Keratinocyte (primary cell): ENCODE measurements around the gene BAHCC1. TPM values are rescaled to one million over a fixed set of nuclear protein-coding genes. Genes with fewer than 3 reads are reported as not detected.

Experiments used
- DNase-seq: peaks from one replicate; pipeline ENCODE4 v3.0.0-alpha.2; 2011; ENCODE audit warnings: low read depth, missing footprints, low spot score
- FAIRE-seq: peaks from 2 replicates; lab custom pipeline; 2011; peaks lifted over from hg19 to GRCh38; lab: Jason Lieb, UNC
- H2AFZ ChIP-seq: 2 replicates; pipeline ENCODE4 v1.6.0; 2012; ENCODE audit warnings: low read length, control low read depth, inconsistent platforms; ENCODE audit not compliant: control insufficient read depth
- H3K27ac ChIP-seq: 2 replicates; pipeline ENCODE4 v1.5.1; 2011; ENCODE audit warnings: low read length; ENCODE audit not compliant: control insufficient read depth, insufficient read depth
- H3K27me3 ChIP-seq: 3 replicates; pipeline ENCODE4 v1.6.0; 2011; ENCODE audit warnings: low read length; ENCODE audit not compliant: control insufficient read depth, insufficient read depth; ENCODE audit errors: extremely low read depth
- H3K36me3 ChIP-seq, 2 experiments: 2 replicates in 1 of 2; 3 replicates in 1 of 2; pipeline ENCODE4 v1.5.1; 2011; ENCODE audit warnings: low read length in 2 of 2, mild to moderate bottlenecking in 1 of 2; ENCODE audit not compliant: control insufficient read depth in 2 of 2, insufficient read depth in 2 of 2; ENCODE audit errors: extremely low read depth in 1 of 2
- H3K4me1 ChIP-seq: 3 replicates; pipeline ENCODE4 v1.5.1; 2011; ENCODE audit warnings: low read length; ENCODE audit not compliant: control insufficient read depth, insufficient read depth; ENCODE audit errors: extremely low read depth
- H3K4me2 ChIP-seq: 3 replicates; pipeline ENCODE4 v1.6.0; 2011; ENCODE audit warnings: low read depth, low read length; ENCODE audit not compliant: control insufficient read depth, insufficient read depth; ENCODE audit errors: extremely low read depth
- H3K4me3 ChIP-seq, 3 experiments: fragments of 200-600 bp in 1 of 3; sonication (generic) in 1 of 3; 2 replicates in 2 of 3; 3 replicates in 1 of 3; pipeline ENCODE4 v1.5.1; 2011 to 2016; ENCODE audit warnings: low read length in 3 of 3, mild to moderate bottlenecking in 3 of 3, control low read depth in 2 of 3, inconsistent platforms in 1 of 3, low read depth in 1 of 3, mixed read lengths in 1 of 3, mixed run types in 1 of 3, moderate library complexity in 1 of 3; ENCODE audit not compliant: control insufficient read depth in 2 of 3, insufficient read depth in 2 of 3; ENCODE audit errors: extremely low read depth in 1 of 3
- H3K79me2 ChIP-seq: 2 replicates; pipeline ENCODE4 v1.6.0; 2012; ENCODE audit warnings: low read length; ENCODE audit not compliant: control insufficient read depth, insufficient read depth
- H3K9ac ChIP-seq: 3 replicates; pipeline ENCODE4 v1.6.0; 2011; ENCODE audit warnings: low read length; ENCODE audit not compliant: control insufficient read depth, insufficient read depth; ENCODE audit errors: extremely low read depth
- H3K9me1 ChIP-seq: 3 replicates; pipeline ENCODE4 v1.6.0; 2011; ENCODE audit warnings: low read length; ENCODE audit not compliant: control insufficient read depth, insufficient read depth; ENCODE audit errors: extremely low read depth
- H3K9me3 ChIP-seq: 2 replicates; pipeline ENCODE4 v1.5.1; 2012; ENCODE audit warnings: low read depth, low read length; ENCODE audit not compliant: control insufficient read depth
- H4K20me1 ChIP-seq: 3 replicates; pipeline ENCODE4 v1.6.0; 2011; ENCODE audit warnings: low read length; ENCODE audit not compliant: control insufficient read depth, insufficient read depth; ENCODE audit errors: extremely low read depth
- CTCF ChIP-seq, 3 experiments: IDR thresholded peaks in 1 of 3; conservative IDR thresholded peaks in 1 of 3; optimal IDR thresholded peaks in 1 of 3; 2 replicates in 2 of 3; 3 replicates in 1 of 3; pipeline versions ENCODE3 to v1.5.1; 2011; ENCODE audit warnings: low read length in 3 of 3, mild to moderate bottlenecking in 3 of 3, moderate library complexity in 2 of 3, control low read depth in 1 of 3, inconsistent platforms in 1 of 3; ENCODE audit not compliant: insufficient read depth in 2 of 3; ENCODE audit errors: extremely low read depth in 1 of 3
- EZH2 ChIP-seq: IDR thresholded peaks from one replicate; pipeline ENCODE4 v1.6.1; 2012; ENCODE audit warnings: inconsistent platforms, mild to moderate bottlenecking, low read length, moderate library complexity
- dilution Hi-C: fragments of 300-500 bp; cut with MboI; formaldehyde crosslinking; loops from one replicate; pipeline ENCODE4 v1.7.0; 2020; ENCODE audit warnings: low sequenced_read_pairs; ENCODE audit not compliant: extremely low pct_ligation_motif_present
- polyA plus RNA-seq, 5 experiments: library from polyadenylated mRNA; depleted of rRNA in 3 of 5; stranded (reverse) in 3 of 5; stranded (forward) in 1 of 5; unstranded in 1 of 5; fragments of >200 nt; gene quantifications; 1 replicate in 1 of 5; 2 replicates in 3 of 5; 3 replicates in 1 of 5; pipeline versions ENCODE4 v1.2.1 to v1.2.3, GENCODE V29; 2011 to 2012; ENCODE audit warnings: missing spikeins in 2 of 5, low read depth in 1 of 5, low replicate concordance in 1 of 5

The BAHCC1 gene
- polyA plus RNA-seq, 1 donor (not counting 4 experiments of a cell fraction or from before 2014, with no cell fraction given) = 0.52 TPM

- Histone ChIP-seq H3K4me2 (no peak overlapping the region), H3K36me3 (no peaks in the 10 kb centered on the region), H3K4me3 (no peak overlapping the region), H3K27me3 (no peaks in the 10 kb centered on the region), H3K9me1 (no peaks in the 10 kb centered on the region), H3K79me2 (no peaks in the 10 kb centered on the region), H3K9ac (no peak overlapping the region), H3K9me3 (no peaks in the 10 kb centered on the region), H3K4me1 (no peaks in the 10 kb centered on the region), H3K27ac (no peak overlapping the region), H2AFZ (no peak overlapping the region), H4K20me1 (no peaks in the 10 kb centered on the region)
- DNase-seq (no peak), FAIRE-seq (no peak)
- TF ChIP-seq CTCF (optimal IDR thresholded peaks at IDR 0.05 in 1 of 3, IDR thresholded peaks at IDR 0.05 in 1 of 3, conservative IDR thresholded peaks at IDR 0.05 in 1 of 3; ENCODE audit: extremely low read depth in 1 of 3, insufficient read depth in 2 of 3, low read length in 3 of 3) (no peak), EZH2 (no peak)
- dilution Hi-C loops = no loop called here
Observed at GRCh38 chr17:81461607-81462500, 66.6 kb downstream of the BAHCC1 start.

- no peak overlapping the region for H3K9ac ChIP-seq
- no peak overlapping the region for H3K4me3 ChIP-seq
- DNase-seq (no peak), FAIRE-seq (no peak)
- no peaks in the 10 kb centered on the region for H3K4me1 ChIP-seq
- dilution Hi-C loops = no loop called here
- H3K27ac ChIP-seq = no peak overlapping the region
- no peaks in the 10 kb centered on the region for H3K79me2 ChIP-seq
- no peak for TF ChIP-seq CTCF (optimal IDR thresholded peaks at IDR 0.05 in 1 of 3, IDR thresholded peaks at IDR 0.05 in 1 of 3, conservative IDR thresholded peaks at IDR 0.05 in 1 of 3; ENCODE audit: extremely low read depth in 1 of 3, insufficient read depth in 2 of 3, low read length in 3 of 3)
- TF ChIP-seq EZH2 = no peak
- H3K36me3 ChIP-seq = no peaks in the 10 kb centered on the region
- no peaks in the 10 kb centered on the region for H3K9me3 ChIP-seq
- no peak overlapping the region for H3K4me2 ChIP-seq
- no peaks in the 10 kb centered on the region for H3K27me3 ChIP-seq
- H4K20me1 ChIP-seq = no peaks in the 10 kb centered on the region
- H3K9me1 ChIP-seq = no peaks in the 10 kb centered on the region
- H2AFZ ChIP-seq = no peak overlapping the region
Observed at GRCh38 chr17:81462506-81463125, 67.4 kb downstream of the BAHCC1 start.
